Measurements from ENCODE around the gene GRIN3B. TPM values are rescaled to one million over a fixed set of nuclear protein-coding genes. Genes with fewer than 3 reads are reported as not detected.

The GRIN3B gene
- total and polyA plus RNA-seq, 2 donors from 2014 or later = 0.15 to 0.44 TPM

- Histone ChIP-seq H3K36me3 (ENCODE audit: control insufficient read depth in 2 of 3, insufficient read depth in 3 of 3, low read length in 3 of 3) (no peaks in the 10 kb centered on the region), H3K9me3 (ENCODE audit: control insufficient read depth in 2 of 3, insufficient read depth in 1 of 3, low read length in 3 of 3) (no peaks in the 10 kb centered on the region), H3K4me3 (ENCODE audit: low read length in 3 of 3) (no peak overlapping the region), H3K9ac (ENCODE audit: low read length in 3 of 3) (no peak overlapping the region), H3K4me1 (ENCODE audit: control insufficient read depth in 2 of 3, insufficient read depth in 2 of 3, low read depth in 1 of 3, low read length in 3 of 3) (no peaks in the 10 kb centered on the region), H3K27me3 (ENCODE audit: control insufficient read depth, insufficient read depth, low read length) (no peaks in the 10 kb centered on the region), H3K27ac (ENCODE audit: low read depth in 2 of 2, low read length in 2 of 2) (no peak overlapping the region)
- intact Hi-C loops (cut with DNase I) = no loop called here
- no peak for FAIRE-seq
- TF ChIP-seq CTCF (IDR thresholded peaks at IDR 0.05; ENCODE audit: borderline replicate concordance, extremely low read depth, insufficient read depth) = no peak
- no peak for DNase-seq
These were observed 49.6 kb downstream of the GRIN3B start for GRCh38 chr19:1049800-1050199.

GRCh38 chr19:1050989-1051788 lies 51.0 kb downstream of the GRIN3B start:
- FAIRE-seq (no peak), DNase-seq (peak in 1 of 5 donors; percentile 39)
- Histone ChIP-seq H3K9ac (ENCODE audit: low read length in 3 of 3) (no peak overlapping the region), H3K27ac (ENCODE audit: low read depth in 2 of 2, low read length in 2 of 2) (no peak overlapping the region), H3K9me3 (ENCODE audit: control insufficient read depth in 2 of 3, insufficient read depth in 1 of 3, low read length in 3 of 3) (peaks cover 0 to 2% (median 0%) of the 10 kb centered on the region in 3 donors), H3K4me1 (ENCODE audit: control insufficient read depth in 2 of 3, insufficient read depth in 2 of 3, low read depth in 1 of 3, low read length in 3 of 3) (no peaks in the 10 kb centered on the region), H3K27me3 (ENCODE audit: control insufficient read depth, insufficient read depth, low read length) (no peaks in the 10 kb centered on the region), H3K4me3 (ENCODE audit: low read length in 3 of 3) (no peak overlapping the region), H3K36me3 (ENCODE audit: control insufficient read depth in 2 of 3, insufficient read depth in 3 of 3, low read length in 3 of 3) (no peaks in the 10 kb centered on the region)
- TF ChIP-seq CTCF (IDR thresholded peaks at IDR 0.05; ENCODE audit: borderline replicate concordance, extremely low read depth, insufficient read depth) = no peak
- intact Hi-C loops (cut with DNase I) = no loop called here

GRCh38 chr19:1051791-1052190 lies 51.6 kb downstream of the GRIN3B start:
- Histone ChIP-seq H3K4me1 (ENCODE audit: control insufficient read depth in 2 of 3, insufficient read depth in 2 of 3, low read depth in 1 of 3, low read length in 3 of 3) (no peaks in the 10 kb centered on the region), H3K27ac (ENCODE audit: low read depth in 2 of 2, low read length in 2 of 2) (no peak overlapping the region), H3K9me3 (ENCODE audit: control insufficient read depth in 2 of 3, insufficient read depth in 1 of 3, low read length in 3 of 3) (peaks cover 0 to 8% (median 0%) of the 10 kb centered on the region in 3 donors), H3K27me3 (ENCODE audit: control insufficient read depth, insufficient read depth, low read length) (no peaks in the 10 kb centered on the region), H3K36me3 (ENCODE audit: control insufficient read depth in 2 of 3, insufficient read depth in 3 of 3, low read length in 3 of 3) (no peaks in the 10 kb centered on the region), H3K4me3 (ENCODE audit: low read length in 3 of 3) (no peak overlapping the region), H3K9ac (ENCODE audit: low read length in 3 of 3) (no peak overlapping the region)
- no peak for DNase-seq
- no peak for FAIRE-seq
- intact Hi-C loops (cut with DNase I) = no loop called here
- TF ChIP-seq CTCF (IDR thresholded peaks at IDR 0.05; ENCODE audit: borderline replicate concordance, extremely low read depth, insufficient read depth) = no peak
